A549 (cell line): ENCODE measurements around the gene DNASE2. TPM values are rescaled to one million over a fixed set of nuclear protein-coding genes. Genes with fewer than 3 reads are reported as not detected.

Experiments used
- ATAC-seq, 2 experiments: fragments of 200-7000 bp in 1 of 2; fragments of >200 bp in 1 of 2; cut with Nextera tagmentation in 1 of 2; cut with Tn5 transposase in 1 of 2; 3 replicates each; pipeline versions ENCODE4 v1.8.0 to v1.9.1; 2018 to 2020; ENCODE audit warnings: mild to moderate bottlenecking in 1 of 2, moderate library complexity in 1 of 2
- CTCF ChIA-PET: fragments of 300-600 bp; sonication (Branson Sonifier 250); formaldehyde crosslinking; extraction: SDS; loops from one replicate; lab custom pipeline; 2021; ENCODE audit warnings: antibody characterized with exemption, inconsistent platforms; lab: Yijun Ruan, JAX
- POLR2A ChIA-PET: fragments of 350-600 bp; formaldehyde crosslinking; extraction: SDS; loops from one replicate; lab custom pipeline; 2021; ENCODE audit warnings: antibody characterized with exemption, inconsistent platforms; lab: Yijun Ruan, JAX
- DNase-seq, 2 experiments: peaks; one replicate each; pipeline versions ENCODE4 v3.0.0 to v3.0.0-alpha.2; 2011 to 2016; ENCODE audit warnings: low read depth in 1 of 2, low spot score in 1 of 2
- FAIRE-seq: peaks from 2 replicates; lab custom pipeline; 2011; peaks lifted over from hg19 to GRCh38; lab: Jason Lieb, UNC
- H3K27ac ChIP-seq, 2 experiments: fragments of >200 bp; sonication (Bioruptor Twin); formaldehyde crosslinking; 3 replicates each; pipeline ENCODE4 v1.5.1; 2016 to 2017
- H3K4me1 ChIP-seq: fragments of >200 bp; sonication (Bioruptor Twin); formaldehyde crosslinking; 3 replicates; pipeline ENCODE4 v1.6.1; 2016
- H3K4me2 ChIP-seq: fragments of >200 bp; sonication (Bioruptor Twin); formaldehyde crosslinking; 3 replicates; pipeline ENCODE4 v1.6.1; 2016
- H3K4me3 ChIP-seq: fragments of >200 bp; sonication (Bioruptor Twin); formaldehyde crosslinking; 3 replicates; pipeline ENCODE4 v1.5.1; 2016
- H3K9me3 ChIP-seq: fragments of >200 bp; sonication (Bioruptor Twin); formaldehyde crosslinking; 3 replicates; pipeline ENCODE4 v1.6.1; 2016
- CBX8 ChIP-seq: fragments of 200-600 bp; sonication (generic); IDR thresholded peaks from 2 replicates; pipeline ENCODE4 v1.6.1; 2016
- CEBPB ChIP-seq, 2 experiments: fragments of >200 bp in 1 of 2; sonication (Bioruptor Twin) in 1 of 2; formaldehyde crosslinking in 1 of 2; IDR thresholded peaks; 2 replicates each; pipeline ENCODE4 v1.6.1; 2012 to 2016
- CHD4 ChIP-seq: fragments of 200-600 bp; sonication (generic); IDR thresholded peaks from 2 replicates; pipeline ENCODE4 v1.6.1; 2016; ENCODE audit warnings: antibody characterized with exemption, mild to moderate bottlenecking, borderline replicate concordance
- CTCF ChIP-seq: fragments of >200 bp; sonication (Bioruptor Twin); formaldehyde crosslinking; IDR thresholded peaks from 3 replicates; pipeline ENCODE4 v1.5.1; 2016
- EP300 ChIP-seq, 2 experiments: fragments of >200 bp; sonication (Bioruptor Twin); formaldehyde crosslinking; IDR thresholded peaks; 2 replicates in 1 of 2; 3 replicates in 1 of 2; pipeline ENCODE4 v1.6.1; 2016 to 2017
- FOSB ChIP-seq: fragments of 250-450 bp; sonication (Bioruptor Pico); IDR thresholded peaks from 2 replicates; pipeline ENCODE4 v1.5.0; 2020; ENCODE audit warnings: mild to moderate bottlenecking, moderate library complexity
- FOXS1 ChIP-seq: fragments of 250-450 bp; sonication (Bioruptor Pico); IDR thresholded peaks from 2 replicates; pipeline ENCODE4 v1.5.0; 2020; ENCODE audit warnings: mild to moderate bottlenecking, moderate library complexity
- HDAC2 ChIP-seq: fragments of 200-600 bp; sonication (generic); IDR thresholded peaks from 2 replicates; pipeline ENCODE4 v1.6.1; 2016
- JUN ChIP-seq, 2 experiments: fragments of >200 bp; sonication (Bioruptor Twin); formaldehyde crosslinking; IDR thresholded peaks; 2 replicates in 1 of 2; 3 replicates in 1 of 2; pipeline ENCODE4 v1.6.1; 2016 to 2017
- JUNB ChIP-seq: fragments of >200 bp; sonication (Bioruptor Twin); formaldehyde crosslinking; IDR thresholded peaks from 2 replicates; pipeline ENCODE4 v1.6.1; 2016
- MAX ChIP-seq: IDR thresholded peaks from 2 replicates; pipeline ENCODE4 v1.6.1; 2012
- MAZ ChIP-seq: fragments of 150-350 bp; IDR thresholded peaks from 2 replicates; pipeline ENCODE4 v1.6.1; 2014; ENCODE audit warnings: antibody characterized with exemption, low read depth, low read length, borderline replicate concordance
- NR3C1 ChIP-seq: fragments of >200 bp; sonication (Bioruptor Twin); formaldehyde crosslinking; IDR thresholded peaks from 3 replicates; pipeline ENCODE4 v1.6.1; 2017
- POLR2A ChIP-seq: IDR thresholded peaks from 2 replicates; pipeline ENCODE4 v1.6.1; 2012; ENCODE audit warnings: mild to moderate bottlenecking, low read length
- POLR2AphosphoS2 ChIP-seq: conservative IDR thresholded peaks from 2 replicates; pipeline ENCODE4 v1.6.1; 2012; ENCODE audit warnings: low read length, improper control_type of control experiment, inconsistent platforms
- RAD21 ChIP-seq, 2 experiments: fragments of >200 bp in 1 of 2; sonication (Bioruptor Twin) in 1 of 2; formaldehyde crosslinking in 1 of 2; IDR thresholded peaks in 1 of 2; conservative IDR thresholded peaks in 1 of 2; 2 replicates in 1 of 2; 3 replicates in 1 of 2; pipeline ENCODE4 v1.6.1; 2012 to 2018; ENCODE audit warnings: inconsistent platforms in 1 of 2
- TFCP2L1 ChIP-seq: fragments of 250-450 bp; sonication (Bioruptor Pico); IDR thresholded peaks from 2 replicates; pipeline ENCODE4 v1.5.0; 2021; ENCODE audit warnings: mild to moderate bottlenecking
- USF2 ChIP-seq: fragments of 450-650 bp; IDR thresholded peaks from 2 replicates; pipeline ENCODE4 v1.6.1; 2014; ENCODE audit warnings: antibody characterized with exemption
- ZNF302 ChIP-seq: fragments of 250-450 bp; sonication (Bioruptor Pico); IDR thresholded peaks from 2 replicates; pipeline ENCODE4 v1.9.0; 2021; ENCODE audit warnings: inconsistent platforms, mild to moderate bottlenecking, moderate library complexity
- ZSCAN20 ChIP-seq: fragments of 250-450 bp; sonication (Bioruptor Pico); IDR thresholded peaks from 2 replicates; pipeline ENCODE4 v1.8.0; 2022; ENCODE audit warnings: mild to moderate bottlenecking, moderate library complexity
- WGBS: methylation state at CpG from one replicate; pipeline ENCODE4 v1.1.6; 2017; ENCODE audit errors: missing lambda C conversion rate; 5-methylcytosine and 5-hydroxymethylcytosine counted together
- polyA plus RNA-seq, 4 experiments: library from polyadenylated mRNA; depleted of rRNA in 3 of 4; stranded (reverse); fragments of >200 nt; fragmentation: RNase III in 1 of 4; extraction: RNeasy Plus Mini Kit Qiagen cat#74134 plus additional on column Dnase treatment in 1 of 4; gene quantifications; 2 replicates in 3 of 4; 3 replicates in 1 of 4; pipeline ENCODE4 v1.2.3, GENCODE V29; 2011 to 2017
- TF ChIP-seq, protein P1 (sequence below): fragments of 150-350 bp; IDR thresholded peaks from 2 replicates; pipeline ENCODE4 v1.6.1; 2014; ENCODE audit warnings: low read depth, mild to moderate bottlenecking, low read length
- TF ChIP-seq, protein P2 (sequence below): fragments of >200 bp; sonication (Bioruptor Twin); formaldehyde crosslinking; IDR thresholded peaks from 2 replicates; pipeline ENCODE4 v1.6.1; 2016

Gene DNASE2
- polyA plus RNA-seq, 2 of the 4 experiments (the other 2 are of a cell fraction): 15.7 to 24.9 TPM

DNA sequence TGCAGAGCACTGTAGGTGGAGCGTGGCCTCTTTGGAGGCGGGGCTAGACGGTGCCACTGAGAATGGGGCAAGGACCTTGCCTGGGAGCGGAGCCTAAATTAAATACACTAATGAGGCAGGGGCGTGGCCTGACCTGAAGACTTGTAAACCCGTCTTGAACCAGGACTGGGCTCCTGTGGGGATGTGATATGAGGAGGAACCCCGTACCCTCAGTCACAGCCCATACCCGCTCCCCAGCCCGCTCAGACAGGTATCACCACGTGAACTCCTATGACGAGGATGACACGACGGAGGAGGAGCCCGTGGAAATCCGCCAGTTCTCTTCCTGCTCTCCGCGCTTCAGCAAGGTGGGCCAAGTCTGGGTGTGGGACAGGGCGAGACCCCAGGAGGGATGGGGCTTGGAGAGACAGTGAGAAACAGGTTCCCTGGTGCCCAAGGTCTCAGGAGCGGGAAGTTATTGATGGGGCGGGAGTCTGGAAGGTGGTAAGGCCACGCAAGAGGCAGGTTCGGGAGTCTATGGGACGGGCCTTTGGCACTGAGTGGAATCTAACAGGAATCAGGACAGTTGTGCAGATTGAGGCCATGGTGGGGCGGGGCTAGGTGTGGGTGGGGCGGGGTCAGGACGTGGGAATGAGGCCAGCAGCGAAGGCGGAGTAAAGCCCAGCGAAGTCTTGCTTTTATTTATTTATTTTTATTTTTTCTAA, 14.7 kb downstream of the DNASE2 start:
- Histone ChIP-seq H3K4me1 (no peaks in the 10 kb centered on the region), H3K4me2 (no peak overlapping the region), H3K4me3 (no peak overlapping the region), H3K27ac (no peak overlapping the region), H3K9me3 (no peaks in the 10 kb centered on the region)
- WGBS: 88% methylated on average over 23 of the region's 29 CpGs
- FAIRE-seq (no peak), DNase-seq (no peak), ATAC-seq (no peak)
- ChIA-PET POLR2A (no interaction called here), CTCF (interaction anchor here (1.4 to 3.4 kb wide), 2 partner anchors 14 to 19 kb away, joined by 4 to 23 read pairs; no protein-coding TSS in a partner anchor)
- TF ChIP-seq CBX8 (no peak), POLR2AphosphoS2 (no peak), USF2 (no peak), FOXS1 (CRISPR knock-in tag) (no peak), TFCP2L1 (CRISPR knock-in tag) (no peak), MAZ (no peak), HDAC2 (no peak), NR3C1 (no peak), RAD21 (conservative IDR thresholded peaks at IDR 0.05 in 1 of 2, IDR thresholded peaks at IDR 0.05 in 1 of 2) (no peak), JUN (IDR thresholded peaks at IDR 0.05) (no peak), POLR2A (no peak), ZSCAN20 (CRISPR knock-in tag) (no peak), ZNF302 (no peak)
- TF ChIP-seq, protein P1, sequence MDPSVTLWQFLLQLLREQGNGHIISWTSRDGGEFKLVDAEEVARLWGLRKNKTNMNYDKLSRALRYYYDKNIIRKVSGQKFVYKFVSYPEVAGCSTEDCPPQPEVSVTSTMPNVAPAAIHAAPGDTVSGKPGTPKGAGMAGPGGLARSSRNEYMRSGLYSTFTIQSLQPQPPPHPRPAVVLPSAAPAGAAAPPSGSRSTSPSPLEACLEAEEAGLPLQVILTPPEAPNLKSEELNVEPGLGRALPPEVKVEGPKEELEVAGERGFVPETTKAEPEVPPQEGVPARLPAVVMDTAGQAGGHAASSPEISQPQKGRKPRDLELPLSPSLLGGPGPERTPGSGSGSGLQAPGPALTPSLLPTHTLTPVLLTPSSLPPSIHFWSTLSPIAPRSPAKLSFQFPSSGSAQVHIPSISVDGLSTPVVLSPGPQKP: no peak
- TF ChIP-seq, protein P2, sequence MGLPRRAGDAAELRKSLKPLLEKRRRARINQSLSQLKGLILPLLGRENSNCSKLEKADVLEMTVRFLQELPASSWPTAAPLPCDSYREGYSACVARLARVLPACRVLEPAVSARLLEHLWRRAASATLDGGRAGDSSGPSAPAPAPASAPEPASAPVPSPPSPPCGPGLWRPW: no peak

DNA sequence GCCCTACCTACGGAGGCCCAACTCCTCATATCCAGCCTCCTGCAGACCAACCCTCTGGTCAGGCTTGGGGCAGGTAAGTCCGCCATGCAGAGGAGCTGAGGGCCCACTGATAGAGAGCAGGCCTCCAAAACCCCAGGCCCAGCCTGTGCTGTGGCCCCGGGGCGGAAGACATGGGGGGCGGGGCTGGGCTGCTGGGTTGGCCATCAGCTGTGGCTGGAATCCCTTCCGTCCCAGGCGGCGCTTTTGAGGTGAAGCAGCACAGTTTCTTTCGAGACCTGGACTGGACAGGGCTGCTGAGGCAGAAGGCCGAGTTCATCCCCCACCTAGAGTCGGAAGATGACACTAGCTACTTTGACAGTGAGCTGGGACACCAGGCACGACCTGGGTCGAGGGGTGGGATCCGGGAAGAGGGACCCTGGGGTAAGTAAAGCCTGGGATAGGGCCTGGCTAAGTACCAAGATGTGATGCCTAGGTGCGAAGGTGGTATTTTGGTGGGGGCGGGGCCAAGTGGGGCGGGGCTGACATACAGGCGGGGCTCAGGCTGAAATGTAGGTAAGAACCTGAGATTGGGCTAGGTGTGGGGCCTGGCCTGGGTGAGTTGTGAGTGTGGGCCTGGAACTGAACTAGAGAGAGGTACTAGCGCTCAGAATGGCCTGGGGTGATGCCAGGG, 15.4 kb downstream of the DNASE2 start:
- FAIRE-seq (no peak), DNase-seq (no peak), ATAC-seq (no peak)
- WGBS: 83% methylated on average over 9 of the region's 19 CpGs
- Histone ChIP-seq H3K4me1 (no peaks in the 10 kb centered on the region), H3K27ac (no peak overlapping the region), H3K4me2 (no peak overlapping the region), H3K9me3 (no peaks in the 10 kb centered on the region), H3K4me3 (no peak overlapping the region)
- CTCF ChIA-PET: interaction anchor here (1.1 to 3.4 kb wide), 2 partner anchors 19 to 20 kb away, joined by 3 to 23 read pairs; no protein-coding TSS in a partner anchor
- POLR2A ChIA-PET: no interaction called here
- TF ChIP-seq CHD4: no peak
- TF ChIP-seq CTCF: no peak
- no peak for TF ChIP-seq CEBPB (IDR thresholded peaks at IDR 0.05)
- no peak for TF ChIP-seq FOSB (CRISPR knock-in tag)
- no peak for TF ChIP-seq EP300 (IDR thresholded peaks at IDR 0.05)
- TF ChIP-seq POLR2AphosphoS2: no peak
- no peak for TF ChIP-seq JUNB
- TF ChIP-seq MAX: no peak
- TF ChIP-seq, protein P2: no peak
- TF ChIP-seq ZSCAN20 (CRISPR knock-in tag): no peak
- no peak for TF ChIP-seq CBX8
